Calu3 (cell line): ENCODE data around the gene E4F1. TPM values are rescaled to one million over a fixed set of nuclear protein-coding genes. Genes with fewer than 3 reads are reported as not detected.

ENCODE experiments used
- BruUV-seq: library from RNA; stranded (reverse); fragments of 400-500 nt; replicated peaks from 2 replicates; lab custom pipeline; 2021; lab: Mats Ljungman, UMichigan
- CTCF ChIA-PET: fragments of 300-600 bp; sonication (Branson Sonifier 250); formaldehyde crosslinking; loops from one replicate; lab custom pipeline; 2022; ENCODE audit warnings: antibody characterized with exemption; lab: Charles Lee
- DNase-seq: peaks from one replicate; pipeline ENCODE4 v3.0.0; 2022
- H3K27ac Mint-ChIP-seq: one replicate; pipeline ENCODE4 v1.8.0; 2022; ENCODE audit warnings: mixed read lengths; ENCODE audit not compliant: unreplicated experiment
- H3K27me3 Mint-ChIP-seq: one replicate; pipeline ENCODE4 v1.8.0; 2022; ENCODE audit warnings: mixed read lengths; ENCODE audit not compliant: unreplicated experiment
- H3K36me3 Mint-ChIP-seq: one replicate; pipeline ENCODE4 v1.8.0; 2022; ENCODE audit warnings: mild to moderate bottlenecking, moderate library complexity, mixed read lengths; ENCODE audit not compliant: insufficient read depth, unreplicated experiment
- H3K4me1 Mint-ChIP-seq: one replicate; pipeline ENCODE4 v1.8.0; 2022; ENCODE audit warnings: mild to moderate bottlenecking, low read depth, mixed read lengths; ENCODE audit not compliant: unreplicated experiment
- H3K4me3 Mint-ChIP-seq: one replicate; pipeline ENCODE4 v1.8.0; 2022; ENCODE audit warnings: mild to moderate bottlenecking, low read depth, moderate library complexity, mixed read lengths; ENCODE audit not compliant: unreplicated experiment
- H3K9me3 Mint-ChIP-seq: one replicate; pipeline ENCODE4 v1.8.0; 2022; ENCODE audit warnings: low read depth, mixed read lengths; ENCODE audit not compliant: unreplicated experiment
- CTCF ChIP-seq: fragments of 200-600 bp; IDR thresholded peaks from one replicate; pipeline ENCODE4 v1.8.0; 2022; ENCODE audit warnings: antibody characterized with exemption; ENCODE audit not compliant: unreplicated experiment
- intact Hi-C: fragments of 100-400 bp; cut with micrococcal nuclease; formaldehyde crosslinking; loops from one replicate; pipeline ENCODE4 v1.10.0; 2022; ENCODE audit not compliant: unreplicated experiment
- total RNA-seq: library from RNA; stranded (reverse); gene quantifications from 2 replicates; pipeline ENCODE4 v1.2.3, GENCODE V29; 2022

E4F1 gene
- total RNA-seq, 1 experiment from 2014 or later: 35.4 TPM

- Mint-ChIP-seq H3K27ac (no peak overlapping the region), H3K4me1 (peaks cover 14% of the 10 kb centered on the region), H3K4me3 (peak overlapping the region; percentile 27), H3K9me3 (no peaks in the 10 kb centered on the region), H3K27me3 (peaks cover 31% of the 10 kb centered on the region), H3K36me3 (peaks cover 40% of the 10 kb centered on the region)
- intact Hi-C loops: no loop called here
- no TSS peak for BruUV-seq
- no peak for TF ChIP-seq CTCF
- no peak for DNase-seq
- CTCF ChIA-PET: interaction anchor here (0.7 to 1.6 kb wide), 2 partner anchors 9 to 274 kb away, joined by 3 to 4 read pairs; no protein-coding TSS in a partner anchor
Measured at GRCh38 chr16:2184962-2185361, 38.4 kb upstream of the E4F1 start.

GRCh38 chr16:2186064-2186463 lies 37.3 kb upstream of the E4F1 start:
- BruUV-seq: no TSS peak
- Mint-ChIP-seq H3K27me3 (peaks cover 31% of the 10 kb centered on the region), H3K4me3 (peak overlapping the region; percentile 12), H3K9me3 (no peaks in the 10 kb centered on the region), H3K27ac (peak overlapping the region; percentile 34), H3K36me3 (peaks cover 40% of the 10 kb centered on the region), H3K4me1 (peaks cover 14% of the 10 kb centered on the region)
- no peak for TF ChIP-seq CTCF
- CTCF ChIA-PET: no interaction called here
- intact Hi-C loops: no loop called here
- no peak for DNase-seq

- H3K9me3 Mint-ChIP-seq: no peaks in the 10 kb centered on the region
- peaks cover 14% of the 10 kb centered on the region for H3K4me1 Mint-ChIP-seq
- H3K36me3 Mint-ChIP-seq: peaks cover 40% of the 10 kb centered on the region
- peaks cover 33% of the 10 kb centered on the region for H3K27me3 Mint-ChIP-seq
- H3K4me3 Mint-ChIP-seq: peak overlapping the region; percentile 12
- TF ChIP-seq CTCF: no peak
- CTCF ChIA-PET: no interaction called here
- no TSS peak for BruUV-seq
- no peak for DNase-seq
- intact Hi-C loops: no loop called here
- peak overlapping the region; percentile 34 for H3K27ac Mint-ChIP-seq
Measured at GRCh38 chr16:2186505-2186904, 36.9 kb upstream of the E4F1 start.

GRCh38 chr16:2187212-2187611 lies 36.2 kb upstream of the E4F1 start:
- Mint-ChIP-seq H3K36me3 (peaks cover 32% of the 10 kb centered on the region), H3K4me1 (peaks cover 14% of the 10 kb centered on the region), H3K4me3 (no peak overlapping the region), H3K27ac (no peak overlapping the region), H3K9me3 (no peaks in the 10 kb centered on the region), H3K27me3 (peaks cover 40% of the 10 kb centered on the region)
- intact Hi-C loops: no loop called here
- CTCF ChIA-PET: no interaction called here
- DNase-seq: no peak
- BruUV-seq: no TSS peak
- TF ChIP-seq CTCF: no peak
